GM18870 (cell line): ENCODE measurements around the gene CSF1R.
"Not testable (repeated sequence)": the region's sequence is repeated elsewhere in the genome, so short reads cannot be mapped to it uniquely, and the experiment has no call there.

Source experiments
- ATAC-seq: cut with Tn5 transposase; IDR thresholded peaks from one replicate; pipeline ENCODE4 v1.9.1; 2021; ENCODE audit warnings: moderate library complexity; ENCODE audit not compliant: unreplicated experiment

CSF1R gene

DNA sequence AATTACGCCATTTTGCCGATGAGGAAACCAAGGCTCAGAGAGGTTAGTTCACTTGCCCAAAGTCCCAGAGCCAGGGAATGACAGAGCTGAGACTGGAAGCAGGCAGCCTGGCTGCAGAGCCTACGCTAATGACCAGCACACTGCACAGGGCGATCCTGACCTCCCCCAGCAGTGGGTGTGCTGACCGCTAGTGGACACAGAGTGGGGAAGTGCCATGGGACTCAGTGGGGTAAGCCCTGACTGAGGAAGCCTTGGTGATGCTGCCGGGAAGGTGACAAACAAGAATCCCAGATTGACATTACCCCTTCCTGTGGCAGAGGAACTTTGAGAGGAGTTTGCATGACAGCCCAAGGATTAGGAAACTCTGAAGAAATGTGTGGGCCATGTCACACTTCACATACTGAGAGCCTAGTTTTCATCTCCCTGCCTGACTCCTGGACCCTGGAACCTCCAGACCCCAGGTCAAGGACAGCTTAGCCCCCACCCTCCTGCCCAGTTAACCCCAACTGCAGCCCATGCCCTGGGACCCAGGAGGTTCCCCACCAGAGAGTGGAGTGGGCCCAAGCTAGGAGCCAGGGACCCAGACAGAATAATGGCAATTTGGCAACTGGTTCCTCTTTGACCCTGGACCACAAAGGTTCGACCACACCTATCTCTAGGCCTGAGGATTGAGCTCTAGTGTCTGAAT, 19.7 kb upstream of the CSF1R start:
- no peak for ATAC-seq

GRCh38 chr5:150104550-150104870, 18.2 kb upstream of the CSF1R start:
- ATAC-seq, result no peak

DNA sequence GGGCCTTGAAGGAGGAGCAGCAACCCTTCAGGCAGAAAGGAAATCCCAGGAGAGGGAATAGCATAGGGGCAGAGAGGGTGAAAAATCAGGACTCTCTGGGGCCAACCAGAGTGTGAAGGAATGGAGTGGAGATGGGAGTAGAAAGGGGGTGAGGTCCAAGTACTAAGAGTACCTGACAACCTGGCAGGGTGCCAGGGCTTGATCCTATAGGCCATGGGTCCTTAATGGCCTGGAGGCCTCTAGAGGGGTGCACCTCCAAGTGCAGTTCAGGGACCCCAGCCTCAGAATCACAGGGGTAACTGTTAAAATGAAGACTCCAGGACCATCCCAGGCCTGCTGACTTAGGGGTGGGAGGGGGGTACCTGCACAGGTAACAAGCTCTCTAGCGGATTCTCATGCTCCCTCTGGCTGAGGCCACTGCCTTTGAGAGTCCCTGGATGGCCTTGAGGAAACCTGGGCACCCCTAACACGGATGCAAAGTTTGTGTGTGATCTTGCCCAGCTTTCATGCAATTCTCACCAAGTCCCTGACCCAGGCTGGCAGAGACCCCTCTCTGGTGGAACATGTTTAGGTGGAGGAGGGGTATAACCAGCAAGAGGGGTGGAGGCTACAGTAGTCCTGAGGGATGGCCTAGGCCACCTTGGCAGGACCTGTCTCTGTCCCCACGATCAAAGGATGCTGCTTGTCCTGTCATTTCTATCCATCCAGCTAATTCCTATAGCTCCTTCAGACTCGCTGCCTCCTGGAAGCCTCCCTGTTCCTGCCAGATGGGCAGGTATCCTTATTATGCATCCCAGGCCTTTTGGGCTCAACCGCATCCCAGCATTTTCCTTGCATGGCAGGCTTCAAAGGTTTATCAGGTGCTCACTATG, 17.6 kb upstream of the CSF1R start:
- no peak for ATAC-seq

GRCh38 chr5:150101023-150101422, 14.7 kb upstream of the CSF1R start:
- no peak for ATAC-seq

DNA sequence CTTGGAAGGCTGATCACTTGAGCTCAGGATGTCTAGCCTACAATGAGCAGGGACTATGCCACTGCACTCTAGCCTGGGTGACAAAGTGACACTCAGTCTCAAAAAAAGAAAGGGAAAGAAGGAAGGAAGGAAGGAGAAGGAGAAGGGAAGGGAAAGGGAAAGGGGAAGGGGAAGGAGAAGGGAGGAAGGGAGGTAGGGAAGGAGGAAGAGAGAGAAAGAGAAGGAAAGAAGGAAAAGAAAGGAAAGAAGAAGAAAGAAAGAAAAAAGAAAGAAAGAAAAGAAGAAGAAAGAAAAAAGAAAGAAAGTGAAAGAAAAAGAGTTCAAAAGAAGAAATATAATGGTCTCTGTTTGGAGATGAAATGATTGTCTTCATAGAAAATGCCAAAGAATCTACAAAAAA, 10.8 kb upstream of the CSF1R start:
- no peak for ATAC-seq

DNA sequence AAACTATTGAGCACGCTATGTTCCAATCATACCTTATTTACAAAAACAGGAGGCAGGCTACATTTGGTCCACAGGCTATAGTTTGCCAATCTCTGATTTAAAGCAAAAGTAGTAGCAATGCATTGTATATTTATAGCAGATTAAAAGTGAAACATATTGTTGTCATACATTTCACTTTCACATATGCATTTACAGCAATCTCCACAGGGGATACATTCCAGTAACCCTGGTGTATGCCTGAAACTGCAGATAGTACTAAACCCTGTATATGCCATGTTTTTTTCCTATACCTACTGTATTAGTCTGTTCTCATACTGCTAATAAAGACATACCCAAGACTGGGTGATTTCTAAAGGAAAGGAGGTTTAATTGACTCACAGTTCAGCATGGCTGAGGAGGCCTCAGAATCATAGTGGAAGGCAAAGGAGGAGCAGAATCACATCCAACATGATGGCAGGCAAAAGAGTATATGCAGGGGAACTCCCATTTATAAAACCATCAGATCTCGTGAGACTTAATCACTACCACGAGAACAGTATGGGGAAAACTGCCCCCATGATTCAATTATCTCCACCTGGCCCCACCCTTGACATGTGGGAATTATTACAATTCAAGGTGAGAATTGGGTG, 5.9 kb upstream of the CSF1R start:
- ATAC-seq, result peak; percentile 85

DNA sequence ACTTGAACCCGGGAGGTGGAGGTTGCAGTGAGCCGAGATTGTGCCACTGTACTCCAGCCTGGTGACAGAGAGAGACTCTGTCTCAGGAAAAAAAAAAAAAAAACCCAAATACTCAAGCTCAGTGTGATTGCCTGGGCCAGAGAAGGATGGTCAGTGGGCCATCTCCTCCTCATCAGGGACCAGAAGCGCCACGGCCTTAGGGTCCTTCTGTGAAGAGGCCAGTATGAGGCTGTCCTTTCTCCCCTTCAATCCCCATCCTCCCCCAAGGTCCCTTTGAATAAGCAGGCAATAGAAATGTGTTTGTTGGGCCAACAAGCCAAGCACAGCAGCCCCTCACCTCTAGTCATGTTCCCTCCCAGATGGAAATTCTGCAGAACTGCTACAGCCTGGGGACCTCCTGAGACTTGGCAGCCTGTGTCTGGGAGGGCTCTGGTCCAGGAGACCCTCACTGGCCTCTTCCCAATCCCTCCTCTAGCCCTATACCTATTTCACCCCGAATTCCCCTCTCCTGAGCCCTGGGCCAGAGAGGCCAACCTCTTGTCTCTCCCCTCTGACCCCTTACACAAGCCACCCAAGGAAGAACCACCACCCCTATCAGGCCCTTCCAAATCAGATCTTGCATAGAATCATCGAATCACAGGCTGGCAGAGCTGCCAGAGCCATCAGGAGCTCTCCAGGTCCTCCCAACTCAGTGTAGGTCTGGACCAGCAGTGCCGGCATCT, 1.0 kb downstream of the CSF1R start:
- no peak for ATAC-seq

GRCh38 chr5:150084754-150085153, 1.6 kb downstream of the CSF1R start:
- not testable (repeated sequence) for ATAC-seq

- ATAC-seq, result no peak
Measured at GRCh38 chr5:150082889-150083288, 3.5 kb downstream of the CSF1R start.

DNA sequence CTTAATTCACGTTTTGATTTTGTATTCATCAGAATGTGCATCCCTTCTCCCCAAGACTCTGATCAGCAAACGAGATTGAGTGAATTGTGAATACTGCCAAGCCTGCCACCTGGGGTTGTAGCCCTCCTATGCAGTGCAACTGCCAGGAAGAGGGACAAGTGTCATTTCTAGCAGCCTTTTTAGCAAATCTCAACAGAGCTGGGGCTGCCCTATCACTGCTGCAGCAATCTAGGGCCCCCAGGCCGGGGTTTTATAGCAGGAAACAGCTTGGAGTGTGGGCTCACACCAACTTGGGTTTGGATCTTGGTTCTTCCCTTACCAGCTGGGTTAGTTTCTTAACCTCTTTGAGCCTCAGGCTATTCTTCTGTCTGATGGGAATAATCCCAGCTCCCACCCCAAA, 4.0 kb downstream of the CSF1R start:
- ATAC-seq, result no peak

- ATAC-seq, result peak; percentile 58
Measured at GRCh38 chr5:150081541-150082283, 4.6 kb downstream of the CSF1R start.

DNA sequence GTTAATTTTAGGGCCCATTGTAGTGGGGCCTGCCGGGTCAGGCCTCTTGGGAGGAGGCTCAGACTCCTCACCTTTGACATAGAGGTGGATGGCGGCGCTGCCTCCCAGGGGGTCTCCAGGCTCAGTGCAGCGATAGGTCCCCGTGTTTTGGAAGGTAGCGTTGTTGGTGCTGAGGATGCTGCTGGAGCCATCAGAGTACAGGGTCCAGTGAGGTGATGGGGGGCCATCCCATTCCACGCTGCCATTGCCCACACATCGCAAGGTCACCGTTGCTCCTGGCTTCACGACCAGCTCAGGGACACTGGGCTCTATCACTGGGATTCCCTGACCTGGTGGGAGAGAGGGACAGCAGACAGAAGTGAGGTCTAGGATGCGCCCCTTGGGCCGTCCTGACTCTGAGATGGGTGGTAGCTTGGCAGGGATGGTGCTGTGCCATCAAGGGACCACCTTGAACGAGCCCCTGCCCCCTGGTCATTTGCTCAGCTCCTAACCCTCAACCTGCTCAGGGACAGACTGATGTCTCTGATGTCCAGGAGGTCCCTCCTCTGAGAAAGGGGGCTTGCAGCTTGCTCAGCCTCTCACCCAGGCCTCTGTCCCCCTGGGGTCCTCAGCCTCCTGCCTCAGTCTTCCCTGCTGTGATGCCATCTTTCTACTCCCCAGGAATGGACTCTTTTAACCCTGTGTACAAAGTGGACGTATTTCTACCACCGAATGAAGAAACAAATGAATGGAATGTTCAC, 5.5 kb downstream of the CSF1R start:
- ATAC-seq, result no peak

DNA sequence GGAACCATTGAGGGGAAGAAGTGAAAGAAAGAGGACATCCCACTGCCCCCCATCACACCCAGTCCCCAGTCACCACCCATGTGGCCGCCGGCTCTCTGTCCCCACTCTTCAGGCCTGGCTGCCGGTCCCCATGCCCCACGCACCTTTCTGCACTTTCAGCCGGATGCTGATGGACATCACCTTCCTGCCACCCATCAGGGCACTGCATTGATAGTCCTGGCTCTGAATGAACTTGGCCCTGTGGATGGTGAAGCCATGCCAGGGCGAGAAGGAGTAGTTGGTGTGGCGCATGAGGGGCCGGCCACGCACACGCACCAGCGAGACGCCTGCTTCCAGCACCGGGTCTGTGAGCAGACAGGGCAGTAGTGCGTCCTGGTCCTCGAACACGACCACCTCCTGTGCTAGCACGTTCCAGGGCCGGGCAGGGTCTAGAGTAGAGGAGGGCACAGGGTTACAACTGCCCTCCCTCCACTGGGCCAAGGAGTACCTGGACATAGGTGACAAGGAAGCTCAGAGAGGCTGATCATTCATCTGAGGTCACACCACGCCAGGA, 6.4 kb downstream of the CSF1R start:
- ATAC-seq, result no peak

DNA sequence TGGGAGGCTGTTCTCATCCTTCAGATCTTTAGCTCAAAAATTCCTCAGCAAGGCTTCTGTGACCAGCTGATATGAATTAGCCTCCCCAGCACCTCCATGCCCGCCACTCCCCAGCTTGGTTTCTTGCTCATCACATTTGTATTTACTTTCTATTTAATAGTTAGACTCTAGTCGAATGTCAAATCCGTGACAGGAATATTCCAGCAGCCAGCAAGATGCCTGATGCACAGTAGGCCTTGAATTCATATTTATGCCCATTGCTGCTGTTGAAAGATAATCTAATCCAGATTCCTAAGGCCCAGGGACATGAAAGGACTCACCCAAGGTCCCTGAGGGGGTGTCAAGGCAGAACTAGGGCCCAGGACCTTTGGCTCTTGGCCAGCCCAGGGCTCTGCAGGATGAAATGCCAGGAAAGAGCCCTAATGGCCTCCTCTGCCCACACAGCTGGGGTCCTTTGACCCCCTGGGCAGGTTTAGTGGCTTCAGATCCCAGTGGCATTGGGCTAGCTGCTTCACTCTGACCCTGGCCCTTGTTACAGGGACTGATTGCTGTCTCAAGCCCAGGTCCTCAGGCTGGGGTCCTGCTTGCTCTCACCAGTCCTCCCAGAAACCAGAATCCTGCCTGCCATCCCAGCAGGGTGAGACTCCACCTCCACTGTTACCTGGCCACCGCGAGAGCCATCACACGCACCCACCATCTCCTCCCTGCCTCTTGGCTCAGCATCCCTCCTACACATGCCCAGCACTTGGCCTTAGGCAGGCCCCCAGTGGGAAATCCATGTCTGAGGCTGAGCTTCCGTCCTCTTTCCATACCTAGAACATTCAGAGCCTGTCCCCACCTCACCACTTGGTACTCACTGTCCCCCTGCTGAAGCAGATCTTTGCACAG, 7.3 kb downstream of the CSF1R start:
- ATAC-seq, result no peak

DNA sequence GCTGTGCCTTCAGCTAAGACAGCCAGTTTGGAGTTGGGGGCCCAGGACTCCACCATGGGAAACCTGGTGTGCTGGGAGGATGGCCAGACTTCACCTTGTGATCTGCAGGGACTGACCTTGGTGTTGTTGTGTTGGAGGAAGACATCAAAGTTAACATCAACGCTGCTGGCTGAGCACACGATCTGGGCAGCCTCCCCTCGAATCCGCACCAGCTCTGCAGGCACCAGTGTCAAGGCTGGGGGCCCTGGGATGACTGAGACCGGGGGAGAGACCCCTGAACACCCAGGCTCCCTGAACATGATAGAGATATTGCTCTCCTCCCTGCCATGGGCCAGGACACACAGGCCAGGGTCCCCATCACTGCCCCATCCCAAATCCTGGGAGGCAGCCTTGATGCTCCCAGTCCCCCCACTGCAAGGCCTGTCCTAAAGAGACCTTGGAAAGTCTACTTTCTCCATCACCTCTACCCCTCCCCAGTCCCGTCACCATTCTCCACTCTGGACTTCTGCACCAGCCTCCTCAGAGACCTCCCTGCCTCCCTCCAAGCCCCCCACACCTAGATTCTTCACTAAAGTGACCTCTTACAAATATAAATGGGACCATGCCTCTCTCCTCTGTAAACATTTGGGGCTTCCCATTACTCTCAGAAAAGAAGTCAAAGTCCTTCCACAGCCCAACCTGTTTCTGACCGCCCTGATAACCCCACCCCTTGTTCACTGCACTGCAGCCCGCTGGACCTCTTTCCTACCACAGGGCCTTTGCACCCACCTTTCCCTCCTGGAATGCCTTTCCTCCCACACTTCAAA, 8.2 kb downstream of the CSF1R start:
- ATAC-seq, result no peak

GRCh38 chr5:150077060-150077459, 9.3 kb downstream of the CSF1R start:
- no peak for ATAC-seq

GRCh38 chr5:150075806-150076205, 10.5 kb downstream of the CSF1R start:
- ATAC-seq, result no peak

- no peak for ATAC-seq
Measured at GRCh38 chr5:150075233-150075632, 11.1 kb downstream of the CSF1R start.
